Right forelimb (tissue), 1 donor: ENCODE results near the gene TUBA3D.
"Not testable (repeated sequence)": the region's sequence is repeated elsewhere in the genome, so short reads cannot be mapped to it uniquely, and the experiment has no call there.

ENCODE experiments used
- DNase-seq: peaks from one replicate; pipeline ENCODE4 v3.0.0-alpha.2; 2018

Gene TUBA3D

DNA sequence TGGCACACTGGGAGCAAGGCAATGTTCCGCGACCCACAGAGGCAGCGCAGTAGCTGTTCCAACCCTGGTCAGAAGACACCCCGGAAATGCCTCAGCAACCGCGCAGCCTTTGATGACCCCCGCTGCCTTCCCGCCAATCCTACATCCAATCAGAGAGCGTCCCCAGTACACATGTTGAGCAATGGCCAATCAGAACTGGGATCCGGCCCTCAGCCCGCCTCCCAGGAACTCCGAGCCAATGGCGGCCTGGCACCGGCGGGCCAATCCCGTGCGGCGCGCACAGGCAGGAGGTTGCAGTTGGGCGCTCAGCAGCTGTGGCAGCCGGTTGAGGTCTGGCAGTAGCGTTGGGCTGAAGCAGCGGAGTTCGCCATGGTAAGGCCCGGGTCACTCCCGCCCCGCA lies at the start of gene TUBA3D:
Gene TUBA3D, plus strand, starts transcription at position 289 of the 400 bp plus-strand sequence. Its CDS starts 81 bp downstream, at position 370.
- DNase-seq: no peak

DNA sequence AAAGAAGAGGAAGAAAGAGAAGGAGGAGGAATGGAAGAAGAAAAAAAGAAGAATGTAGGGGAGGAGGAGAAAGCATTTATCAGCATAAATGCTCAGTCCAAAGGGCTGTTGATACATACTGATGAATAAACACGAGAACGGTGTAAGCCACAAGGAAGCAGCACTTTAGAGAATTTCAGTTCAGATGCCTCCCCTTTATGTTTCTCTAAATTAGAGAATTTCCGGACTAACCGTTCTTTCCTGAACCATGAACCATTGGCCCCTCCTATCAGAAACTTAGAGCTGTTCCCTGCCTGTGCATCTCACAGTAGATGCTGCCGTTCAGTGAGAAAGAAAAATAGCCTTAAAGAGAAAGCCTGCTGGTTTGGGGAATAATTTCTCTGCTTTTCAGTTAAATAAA lies 49.2 kb upstream of the TUBA3D start:
- DNase-seq: no peak

DNA sequence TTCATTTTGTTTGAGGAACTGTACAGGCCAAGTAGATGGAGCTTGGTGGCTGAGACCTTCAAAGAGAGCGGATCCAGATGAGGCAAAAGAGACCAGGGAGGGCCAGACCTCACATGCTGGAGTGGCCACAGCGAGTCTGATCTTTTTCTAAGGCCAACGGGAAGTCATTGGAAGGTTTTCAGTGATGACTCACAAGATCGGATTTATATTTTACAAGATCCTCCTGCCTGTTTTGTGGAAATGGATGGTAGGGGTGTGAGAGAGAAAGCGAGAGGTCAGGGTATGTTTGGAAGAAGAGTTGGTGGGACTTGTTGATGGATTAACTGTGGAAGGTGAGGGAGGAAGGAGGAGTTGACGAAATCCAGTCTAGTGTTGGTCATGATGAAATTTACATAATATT lies 44.6 kb upstream of the TUBA3D start:
- DNase-seq: no peak

DNA sequence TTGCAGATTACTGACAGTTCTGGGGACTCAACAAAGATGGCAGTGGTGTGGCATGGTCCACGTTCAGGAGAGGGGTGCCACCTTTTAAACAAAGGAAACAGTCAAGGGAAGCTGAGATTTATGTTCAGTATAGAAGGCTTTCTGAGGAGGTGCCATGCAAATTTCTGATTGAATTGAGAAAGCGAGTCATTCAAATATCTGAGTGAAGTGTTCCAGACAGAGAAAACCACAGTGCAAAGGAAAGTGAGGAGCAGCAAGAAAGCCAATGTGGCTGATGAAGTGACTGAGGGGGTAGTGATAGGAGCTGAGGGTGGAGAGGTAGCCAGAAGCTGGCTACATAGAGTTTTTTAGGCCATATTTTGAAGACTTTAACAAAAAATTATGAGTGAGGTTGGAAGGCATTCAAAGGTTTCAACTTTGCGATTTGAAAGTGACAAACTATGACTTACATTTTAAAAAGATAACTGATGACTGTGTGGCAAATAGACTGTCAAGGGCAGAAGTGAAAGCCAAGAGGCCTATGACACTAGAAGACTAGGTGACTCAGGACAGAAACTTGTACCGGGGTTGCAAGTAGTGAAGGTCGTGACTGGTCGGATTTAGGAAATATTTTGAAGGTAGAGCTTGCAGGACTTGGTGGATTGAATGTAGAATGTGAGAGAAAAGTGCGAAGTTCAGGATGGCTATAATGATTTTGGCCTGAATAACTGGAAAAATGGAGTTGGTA lies 35.0 kb upstream of the TUBA3D start:
- DNase-seq: not testable (repeated sequence)

DNA sequence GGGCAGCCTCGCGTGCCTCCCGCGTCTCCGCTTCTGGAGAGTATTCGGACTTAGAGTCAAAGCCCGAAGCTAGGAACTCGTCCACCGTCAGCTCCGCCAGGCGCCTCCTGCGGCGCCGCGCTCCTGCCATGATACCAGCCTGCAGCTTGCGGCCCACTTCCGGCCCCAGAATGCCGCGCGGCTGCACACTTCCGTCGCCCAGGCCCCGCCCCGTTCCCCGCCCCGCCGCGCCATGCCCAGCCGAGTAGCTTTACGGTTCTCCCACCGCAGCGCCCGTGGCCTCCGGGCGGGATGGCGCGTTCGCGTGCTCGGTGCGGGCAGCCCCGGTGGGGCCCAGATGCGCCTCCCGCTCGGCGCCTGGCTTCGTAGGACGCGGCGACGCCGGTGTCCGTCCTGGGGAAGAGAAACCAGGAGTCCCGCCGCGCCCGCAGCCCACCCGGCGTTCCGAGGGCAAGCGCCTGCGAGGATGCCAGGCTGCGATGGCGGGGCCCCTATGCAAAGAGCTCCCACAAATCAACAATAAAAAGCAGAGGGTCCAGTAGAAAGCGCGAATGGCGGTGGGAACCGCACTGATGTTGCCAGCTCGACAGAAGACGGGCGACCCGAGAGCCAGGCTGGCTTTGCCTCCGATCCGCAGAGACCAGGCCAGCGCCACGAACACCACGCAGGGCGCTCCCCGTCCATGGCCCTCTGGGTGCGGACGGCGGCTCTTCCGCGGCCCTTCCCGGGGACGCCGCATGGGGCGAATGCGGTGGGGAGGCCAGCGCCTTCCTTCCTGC lies 31.0 kb upstream of the TUBA3D start:
- DNase-seq: not testable (repeated sequence)

DNA sequence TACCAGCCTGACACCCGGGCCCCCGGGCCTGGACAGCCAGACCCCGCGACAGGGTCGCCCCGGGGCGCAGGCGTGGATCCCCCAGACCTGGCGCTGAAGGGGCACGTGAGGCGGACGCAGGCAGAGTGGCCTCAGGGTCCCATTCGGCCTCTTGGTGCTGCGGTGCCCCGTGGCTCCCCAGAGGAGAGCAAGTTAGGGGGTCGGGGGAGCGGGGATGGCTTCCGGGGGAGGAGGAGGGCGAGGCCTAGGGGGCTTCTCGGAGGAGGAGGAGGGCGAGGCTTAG lies 30.5 kb upstream of the TUBA3D start:
- DNase-seq: not testable (repeated sequence)

DNA sequence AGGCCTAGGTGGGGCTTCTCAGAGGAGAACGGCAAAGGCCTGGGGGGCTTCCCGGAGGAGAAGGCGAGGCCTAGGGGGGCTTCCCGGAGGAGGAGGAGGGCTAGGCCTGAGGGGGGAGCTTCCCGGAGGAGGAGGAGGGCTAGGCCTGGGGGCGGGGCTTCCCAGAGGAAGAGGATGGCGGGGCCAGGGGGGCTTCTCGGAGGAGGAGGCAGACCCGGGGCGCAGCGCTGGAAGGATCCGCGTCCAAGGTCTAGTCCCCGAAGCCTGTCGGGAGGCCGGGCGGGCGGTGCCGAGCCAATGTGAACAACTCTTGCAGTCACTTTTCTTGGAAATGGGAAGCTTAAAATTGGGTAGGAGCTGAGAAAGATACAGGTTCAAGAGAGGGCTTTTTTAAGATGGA lies 30.0 kb upstream of the TUBA3D start:
- DNase-seq: no peak

DNA sequence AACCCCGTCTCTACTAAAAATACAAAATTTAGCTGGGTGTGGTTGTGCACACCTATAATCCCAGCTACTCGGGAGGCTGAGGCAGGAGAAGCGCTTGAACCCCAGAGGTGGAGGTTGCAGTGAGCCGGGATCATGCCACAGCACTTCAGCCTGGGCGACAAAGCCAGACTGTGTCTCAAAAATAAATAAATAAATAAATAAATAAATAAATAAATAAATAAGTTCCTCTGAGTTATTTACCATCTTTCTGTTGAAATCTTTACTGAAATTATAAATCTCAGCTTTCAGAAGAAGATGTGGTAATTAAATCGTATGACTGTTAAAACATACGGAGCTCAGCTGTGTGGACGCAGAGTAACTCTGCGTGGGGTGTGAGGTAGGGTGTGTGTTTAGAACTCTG lies 27.9 kb upstream of the TUBA3D start:
- not testable (repeated sequence) for DNase-seq

DNA sequence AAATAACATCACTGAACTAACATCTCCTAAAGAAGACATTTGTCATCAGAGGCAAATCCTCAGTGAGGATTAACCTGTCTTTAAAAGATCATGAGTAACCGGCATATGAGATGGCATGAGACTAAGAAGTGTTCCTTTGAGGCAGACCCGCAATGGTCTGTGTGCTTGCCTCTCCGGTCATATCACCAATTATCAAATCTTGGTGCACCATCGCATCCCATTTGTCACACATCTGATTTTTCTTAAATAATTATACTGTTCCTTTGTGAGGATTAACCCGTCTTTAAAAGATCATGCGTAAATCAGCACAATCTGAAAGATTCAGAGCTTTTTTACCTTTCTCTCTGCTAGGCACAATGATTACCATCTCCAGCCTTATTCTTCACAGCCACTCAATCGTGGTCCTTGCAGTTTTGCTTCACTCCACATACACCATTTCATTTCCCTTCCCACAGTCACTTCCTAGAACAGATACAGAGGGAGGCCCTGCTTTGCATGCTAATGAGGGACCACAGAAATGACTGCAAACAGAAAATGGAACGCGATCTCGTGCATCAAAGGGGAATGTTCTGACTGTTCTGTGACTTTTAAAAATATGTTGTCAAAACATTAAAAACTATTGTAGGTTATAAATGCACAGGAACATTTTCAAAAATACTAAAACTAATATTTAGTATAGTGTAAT lies 24.5 kb upstream of the TUBA3D start:
- not testable (repeated sequence) for DNase-seq

DNA sequence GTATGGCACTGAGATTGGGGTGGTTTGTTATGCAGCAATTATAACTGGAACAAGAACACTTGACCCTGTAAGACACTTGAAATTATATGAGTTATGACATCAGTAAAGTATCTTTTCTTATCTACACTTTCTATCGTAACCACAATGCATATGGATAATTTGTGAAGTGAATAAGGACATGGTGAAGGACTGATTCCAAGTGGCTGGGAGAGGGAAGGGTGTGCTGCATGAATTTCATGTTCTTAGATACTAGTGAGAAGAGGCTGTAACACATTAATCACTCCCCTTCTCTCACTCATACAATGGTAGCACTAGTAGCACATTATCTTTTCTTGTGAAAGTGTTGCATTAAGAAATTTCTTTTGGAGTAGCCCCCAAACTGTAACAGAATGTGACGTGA lies 21.0 kb upstream of the TUBA3D start:
- not testable (repeated sequence) for DNase-seq

DNA sequence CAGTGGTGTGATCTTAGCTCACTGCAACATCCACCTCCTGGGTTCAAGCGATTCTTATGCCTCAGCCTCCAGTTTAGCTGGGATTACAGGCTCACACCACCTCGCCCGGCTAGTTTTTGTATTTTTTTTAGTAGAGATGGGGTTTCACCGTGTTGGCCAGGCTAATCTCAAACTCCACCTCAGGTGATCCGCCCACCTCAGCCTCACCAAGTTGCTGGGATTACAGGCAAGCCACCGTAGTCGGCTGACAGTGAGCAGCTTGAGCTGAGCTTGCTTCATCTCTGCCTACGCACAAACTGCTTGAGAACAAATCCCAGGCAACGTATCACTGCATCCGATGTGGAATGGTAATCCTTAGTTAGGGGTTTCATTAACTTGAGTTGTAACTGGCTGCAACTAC lies 8.2 kb upstream of the TUBA3D start:
- not testable (repeated sequence) for DNase-seq

DNA sequence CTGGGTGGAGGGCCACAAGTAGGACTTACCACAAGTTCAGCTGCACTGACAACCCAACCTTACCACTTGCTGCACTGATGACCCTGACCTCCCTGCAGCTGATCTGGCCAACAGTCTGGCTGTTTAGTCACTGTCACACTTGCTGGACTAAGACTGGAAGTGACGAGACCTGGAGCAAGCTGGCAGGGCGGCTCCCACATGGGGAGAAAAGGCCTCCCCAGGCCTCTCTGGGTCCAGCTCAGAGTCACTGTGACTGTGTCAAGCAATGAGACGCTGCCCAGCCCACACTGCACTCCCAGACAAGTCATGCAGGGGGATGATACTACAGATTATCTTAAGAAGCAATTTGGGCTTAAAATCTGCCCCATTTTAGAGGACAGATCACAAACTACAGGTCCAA lies 5.0 kb upstream of the TUBA3D start:
- DNase-seq: not testable (repeated sequence)

DNA sequence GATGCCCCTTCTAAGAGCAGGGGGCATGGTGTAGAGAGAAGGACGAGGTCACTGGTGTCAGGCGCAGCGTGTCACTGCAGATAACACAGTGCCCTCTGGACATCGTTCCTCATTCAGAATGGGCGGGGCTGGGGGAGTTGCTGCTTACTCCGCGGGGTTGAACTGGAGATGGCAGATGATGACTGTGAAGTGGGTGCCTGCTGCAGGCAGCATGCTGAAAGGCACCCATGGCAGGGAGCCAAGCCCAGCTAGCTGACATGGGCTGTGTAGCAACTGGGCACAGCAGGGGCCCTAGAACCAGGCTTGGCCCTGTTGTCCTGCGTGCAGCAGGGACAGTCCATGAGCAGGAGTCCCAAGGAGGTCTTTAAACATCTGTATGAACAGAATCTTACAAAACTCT lies 4.3 kb upstream of the TUBA3D start:
- DNase-seq: not testable (repeated sequence)

DNA sequence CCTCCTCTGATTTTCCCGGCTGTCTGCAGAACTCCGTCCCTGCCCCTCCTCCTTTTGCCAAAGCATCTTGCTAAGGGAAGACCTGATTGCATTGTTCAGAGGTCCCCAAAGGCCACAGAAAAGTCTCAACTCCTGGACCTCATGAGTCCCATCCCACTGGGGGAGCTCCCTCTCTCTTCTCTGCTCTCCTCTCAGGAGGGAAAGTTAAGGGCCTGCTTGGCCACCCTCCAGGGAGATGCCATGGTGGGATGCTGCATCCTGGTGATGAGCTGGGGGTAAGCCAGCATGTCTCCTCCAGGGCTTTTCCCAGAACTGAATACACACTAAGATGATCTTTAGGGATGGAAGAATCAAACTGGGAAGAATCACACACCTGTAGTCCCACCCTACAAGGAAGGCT lies 2.7 kb upstream of the TUBA3D start:
- DNase-seq: not testable (repeated sequence)

DNA sequence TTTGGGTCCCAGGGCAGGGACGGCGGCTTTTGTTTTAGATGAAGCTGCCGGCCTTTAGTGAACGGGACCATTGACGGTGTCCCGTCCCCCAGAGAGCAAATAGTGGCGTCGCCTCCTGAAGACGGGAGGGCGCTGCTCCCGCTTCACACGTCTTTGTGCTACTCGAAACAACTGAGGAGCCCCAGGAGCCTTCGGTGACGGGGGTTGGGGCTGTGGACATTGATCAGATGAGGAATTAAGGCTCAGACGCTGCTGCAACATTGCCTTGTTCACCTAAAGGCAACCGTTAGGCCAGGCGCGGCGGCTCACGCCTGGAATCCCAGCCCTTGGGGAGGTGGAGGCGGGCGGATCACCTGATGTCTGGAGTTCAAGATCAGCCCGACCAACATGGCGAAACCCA lies 444 bp downstream of the TUBA3D start:
- not testable (repeated sequence) for DNase-seq

DNA sequence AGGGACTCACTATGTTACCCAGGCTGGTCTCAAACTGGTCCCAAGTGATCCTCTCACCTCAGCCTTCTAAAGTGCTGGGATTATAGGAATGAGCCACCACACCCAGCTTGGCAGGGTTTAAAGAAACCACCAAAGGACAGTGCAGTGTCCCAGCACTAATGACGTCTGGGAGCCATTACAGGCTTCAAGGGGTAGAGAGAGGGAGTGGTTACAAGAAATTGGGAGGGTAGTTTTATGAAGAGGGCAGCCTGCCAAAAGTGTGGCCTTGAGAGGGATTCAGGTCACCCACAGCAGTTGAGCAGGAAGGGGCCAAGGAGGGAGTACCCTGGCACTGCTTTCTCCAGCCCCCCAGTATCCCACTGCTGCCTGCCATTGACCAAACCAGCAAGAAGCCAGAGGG lies 1.3 kb downstream of the TUBA3D start:
- DNase-seq: not testable (repeated sequence)

DNA sequence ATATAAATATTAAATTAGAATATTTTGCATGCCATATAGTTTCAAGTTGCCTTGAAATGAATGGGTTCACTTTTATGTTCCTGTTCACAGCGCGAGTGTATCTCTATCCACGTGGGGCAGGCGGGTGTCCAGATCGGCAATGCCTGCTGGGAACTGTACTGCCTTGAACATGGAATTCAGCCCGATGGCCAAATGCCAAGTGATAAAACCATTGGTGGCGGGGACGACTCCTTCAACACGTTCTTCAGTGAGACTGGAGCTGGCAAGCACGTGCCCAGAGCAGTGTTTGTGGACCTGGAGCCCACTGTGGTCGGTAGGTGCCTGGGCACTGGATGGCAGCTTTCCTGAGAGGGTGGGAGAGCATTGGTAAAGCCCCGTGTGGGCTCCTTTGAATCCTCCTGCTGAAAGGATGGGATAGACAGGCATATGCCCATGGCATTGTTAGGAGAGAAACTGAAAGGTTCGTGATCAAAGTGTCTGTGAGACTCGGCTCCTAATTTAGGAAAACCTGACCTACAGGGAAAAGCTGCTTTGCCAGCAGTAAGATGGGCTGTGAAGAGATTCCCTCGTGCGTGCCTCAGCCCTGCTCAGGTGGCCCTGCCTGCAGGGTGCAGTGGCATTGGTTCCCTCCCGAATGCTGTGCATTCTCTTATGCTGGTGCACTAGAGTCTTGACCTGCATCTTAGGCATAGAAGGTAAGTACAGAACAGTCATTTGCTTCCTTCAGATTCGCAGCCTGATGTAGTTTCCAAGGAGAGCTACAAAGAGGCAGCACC lies 2.3 kb downstream of the TUBA3D start:
- not testable (repeated sequence) for DNase-seq

DNA sequence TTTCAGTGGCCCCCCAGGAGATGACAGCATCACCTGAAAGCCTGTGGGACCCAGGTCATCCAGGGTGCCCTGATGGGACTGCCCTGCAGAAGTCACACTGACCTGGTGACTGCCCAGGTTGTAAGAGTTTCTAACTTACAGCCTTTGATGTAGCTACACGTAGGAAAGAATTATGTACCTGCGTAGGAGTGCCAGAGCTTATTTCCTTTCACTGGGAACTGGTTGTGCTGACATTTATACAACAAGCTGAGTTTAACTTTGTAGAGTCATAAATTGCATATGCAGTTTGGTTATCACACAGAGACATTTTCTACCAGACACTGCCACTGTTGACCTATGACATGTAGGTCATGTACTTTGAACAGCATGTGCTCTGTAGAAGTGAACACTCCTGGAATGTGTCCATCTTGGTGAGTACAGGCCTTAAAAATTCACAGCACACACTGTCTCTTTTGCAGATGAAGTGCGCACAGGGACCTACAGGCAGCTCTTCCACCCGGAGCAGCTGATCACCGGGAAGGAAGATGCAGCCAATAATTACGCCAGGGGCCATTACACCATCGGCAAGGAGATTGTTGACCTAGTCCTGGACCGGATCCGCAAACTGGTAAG lies 3.0 kb downstream of the TUBA3D start:
- DNase-seq: not testable (repeated sequence)

DNA sequence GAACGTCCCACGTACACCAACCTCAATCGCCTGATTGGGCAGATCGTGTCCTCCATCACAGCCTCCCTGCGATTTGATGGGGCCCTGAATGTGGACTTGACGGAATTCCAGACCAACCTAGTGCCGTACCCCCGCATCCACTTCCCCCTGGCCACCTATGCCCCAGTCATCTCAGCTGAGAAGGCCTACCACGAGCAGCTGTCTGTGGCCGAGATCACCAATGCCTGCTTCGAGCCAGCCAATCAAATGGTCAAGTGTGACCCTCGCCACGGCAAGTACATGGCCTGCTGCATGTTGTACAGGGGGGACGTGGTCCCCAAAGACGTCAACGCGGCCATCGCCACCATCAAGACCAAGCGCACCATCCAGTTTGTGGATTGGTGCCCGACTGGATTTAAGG lies 4.4 kb downstream of the TUBA3D start:
- DNase-seq: not testable (repeated sequence)

DNA sequence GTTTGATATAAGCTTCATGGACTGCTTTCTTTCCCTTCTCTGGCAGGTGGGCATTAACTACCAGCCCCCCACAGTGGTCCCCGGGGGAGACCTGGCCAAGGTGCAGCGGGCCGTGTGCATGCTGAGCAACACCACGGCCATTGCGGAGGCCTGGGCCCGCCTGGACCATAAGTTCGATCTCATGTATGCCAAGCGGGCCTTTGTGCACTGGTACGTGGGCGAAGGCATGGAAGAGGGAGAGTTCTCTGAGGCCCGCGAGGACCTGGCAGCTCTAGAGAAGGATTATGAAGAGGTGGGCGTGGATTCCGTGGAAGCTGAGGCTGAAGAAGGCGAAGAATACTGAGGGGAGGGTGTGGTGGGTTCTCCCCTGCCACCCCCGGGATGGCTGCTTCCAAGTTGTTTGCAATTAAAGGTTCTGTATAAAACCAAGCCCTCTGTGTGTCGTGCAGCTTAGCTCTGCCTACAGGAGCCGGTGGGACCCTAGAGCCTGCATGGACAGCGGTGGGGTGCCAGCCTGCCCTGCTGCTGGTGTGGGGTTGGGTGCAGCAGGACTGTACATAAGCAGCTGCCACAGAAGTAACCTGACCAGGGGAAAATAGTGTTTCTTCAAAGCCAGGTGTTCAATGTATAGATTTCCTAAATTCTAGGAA lies 6.7 kb downstream of the TUBA3D start:
- not testable (repeated sequence) for DNase-seq

DNA sequence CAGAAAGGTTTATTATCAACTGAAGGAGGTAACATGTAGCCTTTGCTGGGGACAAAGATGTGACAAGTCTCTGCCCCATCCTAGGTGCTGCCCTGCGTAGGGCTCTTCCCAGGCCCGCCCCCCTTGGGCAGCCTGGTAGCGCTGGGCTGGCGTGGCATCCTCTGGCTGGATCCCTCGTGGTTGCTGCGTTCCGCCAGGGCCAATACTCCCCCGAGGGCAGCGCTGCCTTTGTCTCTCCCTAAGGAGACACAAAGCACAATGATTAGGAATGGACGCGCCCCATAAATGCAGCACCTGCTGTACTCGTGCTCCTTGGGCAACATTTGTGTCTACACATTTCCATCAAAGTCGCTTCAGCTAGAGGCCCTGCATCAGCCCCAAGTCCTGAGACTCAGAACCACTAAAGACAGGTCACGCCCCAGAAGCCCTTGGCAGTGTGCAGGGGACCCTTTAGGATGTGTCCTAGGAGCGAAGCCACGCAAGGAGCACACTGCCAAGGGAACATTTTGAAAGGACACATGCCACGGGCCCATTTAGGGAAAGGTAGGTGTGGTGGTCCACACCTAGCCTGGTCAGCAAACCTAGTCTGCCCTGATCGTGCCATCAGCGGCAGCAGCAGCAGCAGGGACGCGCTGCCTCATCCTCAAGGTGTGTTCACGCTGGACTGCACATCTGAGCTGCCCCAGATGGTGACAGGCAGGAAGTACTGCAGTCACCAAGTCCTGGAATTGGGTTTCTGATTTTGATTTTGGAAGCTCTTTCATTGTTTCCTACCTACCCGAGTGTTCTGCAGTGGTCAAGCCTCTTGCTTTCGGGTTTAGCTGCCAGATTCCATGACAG lies 8.3 kb downstream of the TUBA3D start:
- DNase-seq: not testable (repeated sequence)
